Testis (tissue), 3 donors: ENCODE data around the gene ZBED2. TPM values are rescaled to one million over a fixed set of nuclear protein-coding genes. Genes with fewer than 3 reads are reported as not detected.

Source experiments
- DNase-seq: peaks from one replicate; pipeline ENCODE4 v3.0.0-alpha.2; 2019
- H3K27ac ChIP-seq, 2 donors: fragments of 200-600 bp; sonication (generic); one replicate each; pipeline ENCODE4 v1.5.1; 2019
- H3K27me3 ChIP-seq: fragments of 200-600 bp; sonication (generic); one replicate; pipeline ENCODE4 v1.5.1; 2019
- H3K36me3 ChIP-seq: fragments of 200-600 bp; sonication (generic); one replicate; pipeline ENCODE4 v1.5.1; 2017; ENCODE audit warnings: low read depth; ENCODE audit errors: missing control alignments
- H3K4me1 ChIP-seq: fragments of 200-600 bp; sonication (generic); one replicate; pipeline ENCODE4 v1.5.1; 2019
- H3K4me3 ChIP-seq, 2 donors: fragments of 200-600 bp; sonication (generic); one replicate each; pipeline ENCODE4 v1.5.1; 2017 to 2019
- H3K9me3 ChIP-seq: fragments of 200-600 bp; sonication (generic); one replicate; pipeline ENCODE4 v1.5.1; 2017
- POLR2A ChIP-seq: fragments of 450-650 bp; IDR thresholded peaks from one replicate; pipeline ENCODE4 v1.6.1; 2017; ENCODE audit warnings: antibody characterized with exemption, mild to moderate bottlenecking, moderate library complexity
- WGBS, 2 donors: methylation state at CpG; one replicate each; pipeline ENCODE4 v1.1.5; 2018; 5-methylcytosine and 5-hydroxymethylcytosine counted together
- intact Hi-C: fragments of 100-400 bp; cut with DNase I; formaldehyde crosslinking; loops from one replicate; pipeline ENCODE4 v1.15.1; 2023; ENCODE audit warnings: low total_unique reads
- polyA plus RNA-seq: library from polyadenylated mRNA; stranded (reverse); fragments of 350-450 nt; fragmentation: Illumina TruSeq; extraction: RNeasy Lipid Tissue Mini Kit (QIAGEN cat#74804); gene quantifications from one replicate; pipeline ENCODE4 v1.2.3, GENCODE V29; 2014; ENCODE audit warnings: low read depth, low replicate concordance; ENCODE audit not compliant: insufficient read depth
- total RNA-seq, 2 donors: library from RNA; depleted of rRNA; stranded (reverse); fragments of >200 nt; gene quantifications; one replicate each; pipeline ENCODE4 v1.2.3, GENCODE V29; 2016
- TF ChIP-seq, protein P1 (sequence below), 3 experiments: fragments of 450-650 bp in 2 of 3; fragments of 200-600 bp in 1 of 3; sonication (generic) in 1 of 3; IDR thresholded peaks; one replicate each; pipeline ENCODE4 v1.5.1; 2016 to 2019; ENCODE audit warnings: antibody characterized with exemption in 3 of 3, mild to moderate bottlenecking in 2 of 3, moderate library complexity in 1 of 3

ZBED2 gene
- total and polyA plus RNA-seq, 3 donors from 2014 or later: 2.0 TPM; not detected in 2

DNA sequence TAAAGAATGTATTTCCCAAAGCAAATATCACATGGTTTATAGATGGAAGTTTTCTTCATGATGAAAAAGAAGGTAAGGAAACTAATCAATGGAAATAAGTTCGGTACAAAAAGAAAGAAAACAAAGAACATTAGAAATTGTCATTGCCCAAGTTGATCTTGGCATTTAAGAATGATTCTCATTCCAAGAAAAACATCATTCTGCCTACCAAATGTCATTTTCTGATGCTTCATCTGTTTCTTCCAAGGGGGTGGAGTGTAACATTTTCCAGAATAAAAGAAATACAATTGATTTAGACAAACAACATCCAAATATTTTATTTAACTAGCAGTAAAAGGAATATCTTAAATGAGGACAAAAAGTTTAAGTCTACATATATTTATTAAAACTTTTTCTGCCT, 3.0 kb upstream of the ZBED2 start:
- H3K27ac ChIP-seq: no peak overlapping the region

DNA sequence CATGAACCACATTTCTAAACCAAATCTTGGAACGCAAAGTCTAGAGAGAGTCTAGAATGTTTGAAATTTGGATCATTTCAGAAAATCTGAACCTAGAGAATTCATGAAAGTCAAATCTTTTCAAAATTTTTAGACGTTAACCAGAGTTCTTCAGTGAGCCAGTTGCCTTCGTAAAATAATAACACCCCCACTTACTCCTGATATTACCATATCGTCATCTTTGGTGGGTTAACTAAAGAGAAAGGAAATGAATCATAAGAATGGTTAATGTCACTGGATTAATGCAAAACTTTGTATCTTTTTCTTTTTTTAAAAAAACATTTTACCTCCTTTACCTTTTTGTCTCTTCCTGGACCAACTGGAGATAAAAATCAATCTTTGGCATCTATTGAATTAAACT, 1.2 kb upstream of the ZBED2 start:
- Histone ChIP-seq H3K4me1 (no peaks in the 10 kb centered on the region), H3K27me3 (no peaks in the 10 kb centered on the region), H3K9me3 (no peaks in the 10 kb centered on the region), H3K4me3 (no peak overlapping the region), H3K36me3 (no peaks in the 10 kb centered on the region), H3K27ac (no peak overlapping the region)
- WGBS, 2 donors: 88 to 92% methylated on average over 4 of the region's 4 CpGs
- no peak for TF ChIP-seq POLR2A
- TF ChIP-seq, protein P1, sequence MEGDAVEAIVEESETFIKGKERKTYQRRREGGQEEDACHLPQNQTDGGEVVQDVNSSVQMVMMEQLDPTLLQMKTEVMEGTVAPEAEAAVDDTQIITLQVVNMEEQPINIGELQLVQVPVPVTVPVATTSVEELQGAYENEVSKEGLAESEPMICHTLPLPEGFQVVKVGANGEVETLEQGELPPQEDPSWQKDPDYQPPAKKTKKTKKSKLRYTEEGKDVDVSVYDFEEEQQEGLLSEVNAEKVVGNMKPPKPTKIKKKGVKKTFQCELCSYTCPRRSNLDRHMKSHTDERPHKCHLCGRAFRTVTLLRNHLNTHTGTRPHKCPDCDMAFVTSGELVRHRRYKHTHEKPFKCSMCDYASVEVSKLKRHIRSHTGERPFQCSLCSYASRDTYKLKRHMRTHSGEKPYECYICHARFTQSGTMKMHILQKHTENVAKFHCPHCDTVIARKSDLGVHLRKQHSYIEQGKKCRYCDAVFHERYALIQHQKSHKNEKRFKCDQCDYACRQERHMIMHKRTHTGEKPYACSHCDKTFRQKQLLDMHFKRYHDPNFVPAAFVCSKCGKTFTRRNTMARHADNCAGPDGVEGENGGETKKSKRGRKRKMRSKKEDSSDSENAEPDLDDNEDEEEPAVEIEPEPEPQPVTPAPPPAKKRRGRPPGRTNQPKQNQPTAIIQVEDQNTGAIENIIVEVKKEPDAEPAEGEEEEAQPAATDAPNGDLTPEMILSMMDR (IDR thresholded peaks at IDR 0.05): no peak
- intact Hi-C loops: no loop called here
- no peak for DNase-seq

More for the DNA sequence above, 3.0 kb upstream of the ZBED2 start:
- Histone ChIP-seq H3K4me3 (no peak overlapping the region), H3K36me3 (no peaks in the 10 kb centered on the region), H3K9me3 (no peaks in the 10 kb centered on the region), H3K27me3 (no peaks in the 10 kb centered on the region), H3K4me1 (no peaks in the 10 kb centered on the region)
- TF ChIP-seq, protein P1 (IDR thresholded peaks at IDR 0.05): no peak
- no peak for TF ChIP-seq POLR2A
- intact Hi-C loops: no loop called here
- DNase-seq: no peak
- 53 to 71% methylated on average over 1 of the region's 1 CpG for WGBS, 2 donors

DNA sequence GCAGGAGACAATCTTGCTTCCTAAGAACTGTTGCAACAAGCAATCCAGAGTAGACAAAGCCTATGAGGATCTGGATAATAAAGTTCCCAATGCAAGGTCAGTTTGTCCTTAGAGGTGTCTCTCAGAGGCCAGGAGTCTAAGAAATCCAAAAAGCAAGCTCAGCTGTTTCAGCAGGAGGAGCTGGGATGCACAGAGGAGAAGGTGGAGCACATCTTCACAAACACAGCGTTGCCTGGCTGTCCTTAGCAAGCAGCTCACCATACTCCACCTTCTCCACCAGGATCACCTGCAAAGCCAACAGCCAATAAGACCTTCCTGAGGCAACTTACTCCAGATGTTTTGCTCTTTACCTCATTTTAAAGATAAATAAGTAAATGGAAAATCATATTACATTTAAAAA, 365 bp downstream of the ZBED2 start:
- H3K27me3 ChIP-seq: no peaks in the 10 kb centered on the region
- no peaks in the 10 kb centered on the region for H3K4me1 ChIP-seq
- no peak for DNase-seq
- TF ChIP-seq, protein P1 (IDR thresholded peaks at IDR 0.05): no peak
- TF ChIP-seq POLR2A: no peak
- no peaks in the 10 kb centered on the region for H3K36me3 ChIP-seq
- H3K9me3 ChIP-seq: no peaks in the 10 kb centered on the region
- intact Hi-C loops: no loop called here
- H3K4me3 ChIP-seq: no peak overlapping the region
- WGBS, 2 donors: 0% methylated on average over 1 of the region's 1 CpG
- H3K27ac ChIP-seq: no peak overlapping the region

DNA sequence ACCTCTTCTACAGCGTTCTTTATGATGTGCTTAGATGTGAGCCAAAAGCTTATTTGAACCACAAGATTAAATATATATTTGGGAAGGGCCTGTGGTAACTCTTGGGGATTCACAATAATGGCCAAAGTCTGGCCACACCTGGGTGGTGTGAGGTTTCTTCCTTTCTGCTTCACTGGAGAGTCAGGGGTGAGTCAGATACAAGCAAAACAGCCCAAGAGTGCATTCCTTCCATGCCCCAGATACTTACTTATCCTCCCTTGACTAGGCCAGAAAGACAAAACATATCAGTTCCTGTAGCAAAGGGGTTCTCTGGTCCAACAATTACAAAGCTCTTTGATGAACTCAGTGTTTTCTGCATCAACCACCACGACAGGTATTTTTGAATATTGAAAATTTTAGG, 941 bp downstream of the ZBED2 start:
- no peak overlapping the region for H3K27ac ChIP-seq
- no peaks in the 10 kb centered on the region for H3K36me3 ChIP-seq
- intact Hi-C loops: no loop called here
- no peaks in the 10 kb centered on the region for H3K27me3 ChIP-seq
- H3K4me1 ChIP-seq: no peaks in the 10 kb centered on the region
- H3K4me3 ChIP-seq: no peak overlapping the region
- no peaks in the 10 kb centered on the region for H3K9me3 ChIP-seq
- TF ChIP-seq, protein P1 (IDR thresholded peaks at IDR 0.05): no peak
- no peak for TF ChIP-seq POLR2A
- DNase-seq: no peak
- 90 to 96% methylated on average over 2 of the region's 2 CpGs for WGBS, 2 donors

DNA sequence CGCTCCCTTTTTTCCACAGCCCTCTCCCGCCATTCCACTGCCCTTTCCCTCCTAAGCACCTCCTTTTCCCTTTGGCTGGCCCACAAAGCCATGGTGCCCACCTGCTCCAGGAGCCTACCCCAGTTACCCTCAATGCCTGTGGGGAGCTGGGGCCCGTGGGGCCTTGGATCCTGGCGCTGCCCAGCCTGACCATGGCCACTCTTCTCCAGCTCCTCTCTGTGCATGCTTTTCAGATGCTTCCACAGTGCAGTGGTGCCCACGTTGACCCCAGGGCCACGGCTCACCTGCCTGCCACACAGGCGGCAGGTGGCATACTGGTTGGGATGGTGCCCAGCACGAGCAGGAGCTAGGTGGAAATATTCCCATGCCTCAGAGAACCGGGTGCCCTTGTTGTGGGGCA, 1.5 kb downstream of the ZBED2 start:
- no peak for TF ChIP-seq POLR2A
- TF ChIP-seq, protein P1 (IDR thresholded peaks at IDR 0.05): no peak
- H3K27ac ChIP-seq: no peak overlapping the region
- WGBS, 2 donors: 94 to 99% methylated on average over 5 to 9 of the region's 9 CpGs
- intact Hi-C loops: no loop called here
- DNase-seq: no peak
- no peaks in the 10 kb centered on the region for H3K27me3 ChIP-seq
- no peaks in the 10 kb centered on the region for H3K4me1 ChIP-seq
- H3K9me3 ChIP-seq: no peaks in the 10 kb centered on the region
- no peak overlapping the region for H3K4me3 ChIP-seq
- no peaks in the 10 kb centered on the region for H3K36me3 ChIP-seq
